ENCODE measurements around the gene SLC25A23. TPM values are rescaled to one million over a fixed set of nuclear protein-coding genes. Genes with fewer than 3 reads are reported as not detected.

The SLC25A23 gene
- total RNA-seq, 1 experiment from 2014 or later: 42.9 TPM

DNA sequence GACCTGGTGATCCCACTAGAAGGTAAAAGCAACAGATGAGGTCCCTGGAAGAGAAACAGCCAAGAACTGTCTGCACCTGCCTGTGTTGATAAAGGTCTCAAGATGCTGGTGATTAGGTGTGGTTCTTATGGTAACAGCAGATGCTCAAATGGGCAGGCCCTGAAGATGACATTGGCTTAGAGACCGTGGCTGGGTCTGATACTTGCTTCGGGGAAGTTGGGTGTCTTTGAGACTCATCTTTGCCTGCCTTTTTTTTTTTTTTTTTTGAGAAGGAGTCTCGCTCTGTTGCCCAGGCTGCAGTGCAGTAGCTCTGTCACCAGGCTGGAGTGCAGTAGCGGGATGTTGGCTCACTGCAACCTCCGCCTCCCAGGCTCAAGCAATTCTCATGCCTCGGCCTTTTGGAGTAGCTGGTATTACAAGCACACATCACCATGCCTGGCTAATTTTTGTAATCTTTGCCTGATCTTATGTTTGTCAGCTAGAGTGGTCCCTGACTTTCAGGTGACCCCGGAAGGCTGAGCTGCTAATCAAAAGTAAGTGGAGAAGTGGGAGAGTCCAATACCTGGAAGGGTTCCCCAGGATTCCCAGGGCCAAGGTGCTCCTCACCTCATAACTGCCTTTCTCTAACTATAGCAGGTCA, 7.9 kb downstream of the SLC25A23 start:
- no peaks in the 10 kb centered on the region for H3K4me1 Mint-ChIP-seq
- Histone ChIP-seq H3T11ph (ENCODE audit: low read length) (no peak overlapping the region), H3K56ac (ENCODE audit: insufficient read length, low read depth, low read length) (no peak overlapping the region), H2BK15ac (ENCODE audit: low read depth, low read length) (no peak overlapping the region), H4K8ac (replicated peaks; ENCODE audit: insufficient read length, low read depth, low read length) (no peak overlapping the region), H3K9me3 (ENCODE audit: control insufficient read depth, low read depth, low read length) (peaks cover 8% of the 10 kb centered on the region), H3K4me2 (ENCODE audit: insufficient read depth, insufficient read length, low read length) (no peak overlapping the region), H3K14ac (ENCODE audit: insufficient read depth, low read length) (no peak overlapping the region), H3K23me2 (ENCODE audit: insufficient read length, low read depth, low read length, poor library complexity, severe bottlenecking) (no peaks in the 10 kb centered on the region), H3K9ac (ENCODE audit: extremely low read depth, insufficient read length, low read length) (no peak overlapping the region), H2BK5ac (ENCODE audit: insufficient read length, low read length) (no peak overlapping the region), H3K79me1 (ENCODE audit: insufficient read depth, low read depth, low read length, poor library complexity, severe bottlenecking) (no peaks in the 10 kb centered on the region), H4K20me1 (ENCODE audit: control insufficient read depth, insufficient read depth, insufficient read length) (no peaks in the 10 kb centered on the region), H2BK20ac (ENCODE audit: low read depth, low read length, poor library complexity, severe bottlenecking) (no peak overlapping the region), H2AFZ (ENCODE audit: low read length) (no peak overlapping the region), H4K91ac (ENCODE audit: insufficient read length, low read depth, low read length) (no peak overlapping the region), H4K5ac (ENCODE audit: insufficient read length, low read depth, low read length) (no peak overlapping the region), H3K27me3 (ENCODE audit: insufficient read depth, low read length) (no peaks in the 10 kb centered on the region), H2BK12ac (ENCODE audit: insufficient read length, low read depth, low read length) (no peak overlapping the region), H3K79me2 (ENCODE audit: insufficient read depth, low read length) (no peaks in the 10 kb centered on the region), H3K4me1 (ENCODE audit: insufficient read depth, low read length) (no peaks in the 10 kb centered on the region), H2AK5ac (ENCODE audit: insufficient read length, low read length) (no peak overlapping the region), H3K27ac (ENCODE audit: insufficient read length, low read depth, low read length) (no peak overlapping the region), H3K18ac (ENCODE audit: insufficient read length, low read depth, low read length) (no peak overlapping the region), H3K23ac (ENCODE audit: insufficient read length, low read depth, low read length) (no peak overlapping the region), H2BK120ac (ENCODE audit: low read depth, low read length, poor library complexity, severe bottlenecking) (no peak overlapping the region), H3K4ac (ENCODE audit: low read depth, low read length) (no peak overlapping the region)
- DNase-seq: no peak
- TF ChIP-seq, protein P1, sequence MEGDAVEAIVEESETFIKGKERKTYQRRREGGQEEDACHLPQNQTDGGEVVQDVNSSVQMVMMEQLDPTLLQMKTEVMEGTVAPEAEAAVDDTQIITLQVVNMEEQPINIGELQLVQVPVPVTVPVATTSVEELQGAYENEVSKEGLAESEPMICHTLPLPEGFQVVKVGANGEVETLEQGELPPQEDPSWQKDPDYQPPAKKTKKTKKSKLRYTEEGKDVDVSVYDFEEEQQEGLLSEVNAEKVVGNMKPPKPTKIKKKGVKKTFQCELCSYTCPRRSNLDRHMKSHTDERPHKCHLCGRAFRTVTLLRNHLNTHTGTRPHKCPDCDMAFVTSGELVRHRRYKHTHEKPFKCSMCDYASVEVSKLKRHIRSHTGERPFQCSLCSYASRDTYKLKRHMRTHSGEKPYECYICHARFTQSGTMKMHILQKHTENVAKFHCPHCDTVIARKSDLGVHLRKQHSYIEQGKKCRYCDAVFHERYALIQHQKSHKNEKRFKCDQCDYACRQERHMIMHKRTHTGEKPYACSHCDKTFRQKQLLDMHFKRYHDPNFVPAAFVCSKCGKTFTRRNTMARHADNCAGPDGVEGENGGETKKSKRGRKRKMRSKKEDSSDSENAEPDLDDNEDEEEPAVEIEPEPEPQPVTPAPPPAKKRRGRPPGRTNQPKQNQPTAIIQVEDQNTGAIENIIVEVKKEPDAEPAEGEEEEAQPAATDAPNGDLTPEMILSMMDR (conservative IDR thresholded peaks at IDR 0.05): no peak
- no peak overlapping the region for H3K4me3 Mint-ChIP-seq
- WGBS (ENCODE audit: extremely low coverage, insufficient read length, low lambda C conversion rate): no CpG with 5 or more reads among the region's 7 CpGs
- H3K27ac Mint-ChIP-seq: no peak overlapping the region
- peaks cover 6 to 7% of the 10 kb centered on the region in 2 experiments; a peak in 4 of 5 replicates for H3K9me3 Mint-ChIP-seq
- H3K27me3 Mint-ChIP-seq (ENCODE audit: low read depth): no peaks in the 10 kb centered on the region
- peaks cover 31 to 55% (median 48%) of the 10 kb centered on the region in 3 experiments for H3K36me3 Mint-ChIP-seq (ENCODE audit: insufficient read depth in 1 of 3, low read depth in 3 of 3)

Measured in H9 (cell line).